ENCODE results near the gene AZI2.

AZI2 gene

DNA sequence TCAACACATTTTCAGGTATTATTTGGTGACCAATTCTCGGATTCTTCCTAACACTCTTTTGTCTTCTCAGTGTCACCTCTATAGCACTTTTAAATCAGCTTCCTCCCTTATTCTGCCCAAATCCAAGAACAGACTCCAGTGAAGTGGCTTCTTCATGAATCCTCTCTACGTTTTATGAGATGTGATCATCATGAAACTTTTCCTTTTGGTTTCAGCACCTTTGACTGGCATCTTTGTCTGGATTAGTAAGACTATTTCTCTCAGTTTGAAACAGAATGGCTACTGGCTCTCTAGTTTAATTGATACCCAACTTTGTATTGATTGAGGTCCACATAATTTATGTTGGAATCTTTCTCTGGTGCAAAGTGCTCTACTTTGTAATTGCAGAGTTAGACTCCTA, 61.6 kb downstream of the AZI2 start:
- no peak overlapping the region for H3K9ac ChIP-seq (ENCODE audit: low read length)

DNA sequence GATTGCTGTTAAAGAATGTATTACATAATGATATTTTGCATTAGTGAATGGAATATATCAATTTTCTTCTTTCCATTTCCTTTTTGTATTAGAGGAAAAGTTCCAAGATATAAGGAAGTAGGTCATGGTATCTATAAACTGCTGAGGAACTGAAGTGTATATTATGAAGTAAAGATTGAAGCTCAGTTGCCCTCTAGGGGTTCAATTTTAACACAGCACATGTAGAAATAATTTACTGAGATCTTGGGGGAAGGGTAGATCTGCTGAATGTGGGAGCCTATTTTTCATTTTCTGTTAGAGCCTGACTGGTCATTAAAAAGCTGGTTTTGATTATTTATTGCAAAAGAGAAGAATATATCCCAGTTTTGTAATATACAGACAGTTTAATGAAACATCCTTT, 62.0 kb downstream of the AZI2 start:
- Histone ChIP-seq H3K9me3 (ENCODE audit: insufficient read depth, low read length) (no peaks in the 10 kb centered on the region), H3K36me3 (replicated peaks; ENCODE audit: low read depth, low read length) (peaks cover 15% of the 10 kb centered on the region), H3K4me1 (ENCODE audit: low read length) (no peaks in the 10 kb centered on the region), H3K79me2 (ENCODE audit: low read length) (no peaks in the 10 kb centered on the region), H3K27me3 (ENCODE audit: low read depth, low read length) (no peaks in the 10 kb centered on the region), H4K20me1 (ENCODE audit: insufficient read depth, low read length) (no peaks in the 10 kb centered on the region), H3K27ac (ENCODE audit: low read length) (no peak overlapping the region), H3K4me3 (ENCODE audit: low read length) (no peak overlapping the region), H3K9ac (ENCODE audit: low read length) (no peak overlapping the region), H3K4me2 (ENCODE audit: low read length) (no peak overlapping the region), H2AFZ (ENCODE audit: low read depth, low read length) (no peak overlapping the region)
- TF ChIP-seq, protein P1, sequence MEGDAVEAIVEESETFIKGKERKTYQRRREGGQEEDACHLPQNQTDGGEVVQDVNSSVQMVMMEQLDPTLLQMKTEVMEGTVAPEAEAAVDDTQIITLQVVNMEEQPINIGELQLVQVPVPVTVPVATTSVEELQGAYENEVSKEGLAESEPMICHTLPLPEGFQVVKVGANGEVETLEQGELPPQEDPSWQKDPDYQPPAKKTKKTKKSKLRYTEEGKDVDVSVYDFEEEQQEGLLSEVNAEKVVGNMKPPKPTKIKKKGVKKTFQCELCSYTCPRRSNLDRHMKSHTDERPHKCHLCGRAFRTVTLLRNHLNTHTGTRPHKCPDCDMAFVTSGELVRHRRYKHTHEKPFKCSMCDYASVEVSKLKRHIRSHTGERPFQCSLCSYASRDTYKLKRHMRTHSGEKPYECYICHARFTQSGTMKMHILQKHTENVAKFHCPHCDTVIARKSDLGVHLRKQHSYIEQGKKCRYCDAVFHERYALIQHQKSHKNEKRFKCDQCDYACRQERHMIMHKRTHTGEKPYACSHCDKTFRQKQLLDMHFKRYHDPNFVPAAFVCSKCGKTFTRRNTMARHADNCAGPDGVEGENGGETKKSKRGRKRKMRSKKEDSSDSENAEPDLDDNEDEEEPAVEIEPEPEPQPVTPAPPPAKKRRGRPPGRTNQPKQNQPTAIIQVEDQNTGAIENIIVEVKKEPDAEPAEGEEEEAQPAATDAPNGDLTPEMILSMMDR (IDR thresholded peaks at IDR 0.05; ENCODE audit: low read depth, low read length): peak; percentile 82
- no peak for TF ChIP-seq EZH2phosphoT487 (IDR thresholded peaks at IDR 0.05; ENCODE audit: low read depth)

More for the DNA sequence above, 61.6 kb downstream of the AZI2 start:
- no peak overlapping the region for H2AFZ ChIP-seq (ENCODE audit: low read depth, low read length)
- no peaks in the 10 kb centered on the region for H4K20me1 ChIP-seq (ENCODE audit: insufficient read depth, low read length)
- H3K9me3 ChIP-seq (ENCODE audit: insufficient read depth, low read length): no peaks in the 10 kb centered on the region
- no peaks in the 10 kb centered on the region for H3K4me1 ChIP-seq (ENCODE audit: low read length)
- H3K4me3 ChIP-seq (ENCODE audit: low read length): no peak overlapping the region
- no peaks in the 10 kb centered on the region for H3K79me2 ChIP-seq (ENCODE audit: low read length)
- no peaks in the 10 kb centered on the region for H3K27me3 ChIP-seq (ENCODE audit: low read depth, low read length)
- H3K27ac ChIP-seq (ENCODE audit: low read length): no peak overlapping the region
- no peak overlapping the region for H3K4me2 ChIP-seq (ENCODE audit: low read length)
- H3K36me3 ChIP-seq (replicated peaks; ENCODE audit: low read depth, low read length): peaks cover 15% of the 10 kb centered on the region
- TF ChIP-seq EZH2phosphoT487 (IDR thresholded peaks at IDR 0.05; ENCODE audit: low read depth): no peak
- TF ChIP-seq, protein P1 (IDR thresholded peaks at IDR 0.05; ENCODE audit: low read depth, low read length): no peak

DNA sequence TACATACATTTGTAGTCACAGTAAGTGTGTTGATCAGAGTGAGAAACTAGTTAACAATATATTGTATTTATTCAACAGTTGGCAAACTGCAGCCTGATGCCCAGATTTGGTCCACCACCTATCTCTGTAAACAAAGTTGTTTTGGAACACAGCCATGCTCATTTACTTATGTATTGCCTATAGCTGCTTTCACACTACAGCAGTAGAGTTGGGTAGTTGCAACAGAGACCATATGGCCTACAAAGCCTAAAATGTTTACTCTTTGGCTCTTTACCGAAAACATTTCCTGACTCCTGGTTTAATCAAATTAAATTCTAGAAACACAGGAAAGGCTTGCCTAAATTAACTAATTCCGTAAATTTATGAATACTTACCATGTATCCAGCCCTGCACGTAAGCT, 67.8 kb downstream of the AZI2 start:
- no peak overlapping the region for H3K4me3 ChIP-seq (ENCODE audit: low read length)
- H3K4me2 ChIP-seq (ENCODE audit: low read length): no peak overlapping the region
- H3K9ac ChIP-seq (ENCODE audit: low read length): no peak overlapping the region
- H3K36me3 ChIP-seq (replicated peaks; ENCODE audit: low read depth, low read length): peaks cover 3% of the 10 kb centered on the region
- H3K4me1 ChIP-seq (ENCODE audit: low read length): peaks cover 5% of the 10 kb centered on the region
- no peaks in the 10 kb centered on the region for H3K27me3 ChIP-seq (ENCODE audit: low read depth, low read length)
- no peak overlapping the region for H2AFZ ChIP-seq (ENCODE audit: low read depth, low read length)
- no peaks in the 10 kb centered on the region for H4K20me1 ChIP-seq (ENCODE audit: insufficient read depth, low read length)
- H3K9me3 ChIP-seq (ENCODE audit: insufficient read depth, low read length): no peaks in the 10 kb centered on the region
- no peak for TF ChIP-seq EZH2phosphoT487 (IDR thresholded peaks at IDR 0.05; ENCODE audit: low read depth)
- TF ChIP-seq, protein P1 (IDR thresholded peaks at IDR 0.05; ENCODE audit: low read depth, low read length): no peak
- no peaks in the 10 kb centered on the region for H3K79me2 ChIP-seq (ENCODE audit: low read length)
- no peak overlapping the region for H3K27ac ChIP-seq (ENCODE audit: low read length)

DNA sequence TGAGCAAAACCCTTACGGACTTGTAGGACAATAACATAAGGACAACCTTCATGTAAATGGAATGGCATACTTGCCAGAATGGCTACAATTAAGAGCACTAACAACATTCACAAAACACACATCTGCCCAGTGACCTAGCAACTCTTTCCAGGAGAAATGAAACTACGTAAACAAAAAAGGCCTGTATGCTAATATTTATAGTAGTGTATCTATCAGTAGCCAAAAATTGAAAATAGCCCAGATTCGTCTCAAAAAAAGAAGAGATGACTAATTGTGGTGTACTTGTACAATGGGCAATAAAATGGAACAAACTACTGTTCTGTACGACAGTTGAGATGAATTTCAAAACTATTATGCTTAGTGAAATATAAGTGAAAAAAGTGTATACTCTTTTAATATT, 68.9 kb downstream of the AZI2 start:
- no peak for TF ChIP-seq EZH2phosphoT487 (IDR thresholded peaks at IDR 0.05; ENCODE audit: low read depth)
- TF ChIP-seq, protein P1 (IDR thresholded peaks at IDR 0.05; ENCODE audit: low read depth, low read length): no peak
- no peaks in the 10 kb centered on the region for H3K27me3 ChIP-seq (ENCODE audit: low read depth, low read length)
- H3K4me3 ChIP-seq (ENCODE audit: low read length): no peak overlapping the region
- no peaks in the 10 kb centered on the region for H3K79me2 ChIP-seq (ENCODE audit: low read length)
- no peak overlapping the region for H3K9ac ChIP-seq (ENCODE audit: low read length)
- H3K27ac ChIP-seq (ENCODE audit: low read length): no peak overlapping the region
- peaks cover 5% of the 10 kb centered on the region for H3K4me1 ChIP-seq (ENCODE audit: low read length)
- no peak overlapping the region for H3K4me2 ChIP-seq (ENCODE audit: low read length)
- H4K20me1 ChIP-seq (ENCODE audit: insufficient read depth, low read length): no peaks in the 10 kb centered on the region
- H2AFZ ChIP-seq (ENCODE audit: low read depth, low read length): no peak overlapping the region
- H3K36me3 ChIP-seq (replicated peaks; ENCODE audit: low read depth, low read length): peaks cover 11% of the 10 kb centered on the region
- H3K9me3 ChIP-seq (ENCODE audit: insufficient read depth, low read length): no peaks in the 10 kb centered on the region
